ENCODE results near the gene RPS14.

RPS14 gene

DNA sequence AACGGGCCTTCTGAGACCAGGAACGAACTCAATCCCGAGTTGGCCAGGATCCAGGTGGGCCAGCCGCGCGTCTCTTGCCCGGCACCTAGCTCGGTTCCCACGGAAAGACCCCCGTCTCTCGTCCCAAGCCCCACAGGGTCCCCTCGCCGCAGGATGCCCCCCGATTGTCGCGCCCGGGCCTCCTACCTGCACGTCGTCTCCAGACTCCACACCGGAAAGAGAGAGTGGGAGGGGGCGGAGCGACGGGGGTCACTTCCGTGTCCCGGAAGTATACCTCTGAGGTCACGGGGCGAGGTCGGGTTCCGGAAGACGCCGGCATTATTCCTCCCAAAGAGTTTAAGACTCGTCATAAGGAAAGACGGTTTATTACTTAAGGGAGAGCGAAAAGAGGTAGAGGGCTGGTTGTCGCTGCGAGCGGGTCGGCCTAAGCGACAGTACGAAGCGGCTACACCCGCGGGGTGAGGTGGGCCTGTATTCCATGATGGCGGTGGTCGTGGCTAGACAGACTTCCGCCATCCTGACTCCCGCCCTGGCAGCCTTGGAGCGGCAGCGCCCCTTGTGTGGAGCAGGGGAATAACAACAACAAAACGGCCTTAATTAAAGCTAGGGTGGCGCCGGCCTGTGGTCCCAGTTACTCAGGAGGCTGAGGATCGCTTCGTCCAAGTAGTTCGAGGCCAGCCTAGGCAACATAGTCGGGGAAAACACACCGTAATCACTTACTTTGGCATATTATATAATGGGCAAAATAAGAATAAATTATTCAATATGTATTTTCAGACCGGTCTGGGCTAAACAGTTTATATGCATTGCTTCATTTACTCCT, at the start of gene RPS14:
Gene RPS14 (minus strand): TSS at position 223 of the 823 bp plus-strand sequence. CDS start 2,006 bp downstream, outside the sequence.
- peak; percentile 91 for DNase-seq

DNA sequence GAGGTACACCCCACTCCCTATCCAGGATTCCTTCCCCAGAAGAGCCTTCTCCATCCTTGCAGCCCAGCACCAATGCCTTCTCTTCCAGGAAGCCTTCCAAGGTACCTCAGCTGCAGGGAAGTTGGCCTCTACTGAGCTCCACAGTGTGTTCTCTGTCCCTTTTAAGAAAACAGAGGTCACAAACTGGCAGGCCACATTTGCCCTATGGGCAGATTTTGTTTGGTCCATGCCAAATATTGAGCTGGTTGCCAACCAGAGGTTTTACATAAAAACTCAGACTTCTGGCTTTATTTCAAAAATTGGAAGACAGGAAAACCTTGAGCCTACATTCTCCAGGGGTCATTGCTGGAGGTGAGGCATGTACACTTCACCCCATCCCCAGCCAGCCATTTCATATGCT, 49.4 kb upstream of the RPS14 start:
- DNase-seq, result no peak

DNA sequence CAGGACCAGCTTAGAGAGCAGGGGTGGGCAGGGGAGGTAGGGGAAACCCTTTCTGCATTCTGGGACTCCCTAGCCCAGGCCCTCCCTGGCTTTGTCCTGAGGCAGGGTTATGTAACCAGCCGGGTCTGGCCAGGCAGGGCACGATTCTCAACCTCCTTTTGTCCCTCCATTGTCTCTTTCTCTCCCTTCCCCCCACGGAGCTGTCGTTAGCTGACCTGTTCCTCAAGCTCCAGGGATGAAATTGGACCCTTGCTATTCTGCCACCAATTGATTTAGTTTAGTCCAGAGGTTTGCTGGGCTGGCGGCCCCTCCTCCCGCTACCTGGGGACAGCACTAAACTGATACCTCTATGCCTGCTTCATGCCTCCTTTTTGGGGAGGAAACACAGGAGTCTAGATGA, 49.0 kb upstream of the RPS14 start:
- no peak for DNase-seq

DNA sequence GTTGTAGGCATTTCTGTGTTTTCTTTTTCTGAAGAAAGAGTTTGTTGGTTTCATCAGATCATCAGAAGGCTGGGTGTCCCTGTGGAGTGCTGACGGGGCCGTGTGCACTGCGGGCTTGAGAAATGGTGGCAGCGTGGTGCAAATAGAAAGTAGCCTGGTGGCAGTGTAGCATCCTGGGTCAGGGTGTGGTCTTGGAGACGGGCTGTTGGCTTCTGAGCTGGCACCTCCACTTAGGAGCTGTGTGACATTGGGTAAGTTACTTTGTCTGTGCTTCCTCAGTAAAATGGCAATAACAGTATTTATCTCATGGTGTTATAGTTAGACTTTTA, 48.4 kb upstream of the RPS14 start:
- DNase-seq, result no peak

DNA sequence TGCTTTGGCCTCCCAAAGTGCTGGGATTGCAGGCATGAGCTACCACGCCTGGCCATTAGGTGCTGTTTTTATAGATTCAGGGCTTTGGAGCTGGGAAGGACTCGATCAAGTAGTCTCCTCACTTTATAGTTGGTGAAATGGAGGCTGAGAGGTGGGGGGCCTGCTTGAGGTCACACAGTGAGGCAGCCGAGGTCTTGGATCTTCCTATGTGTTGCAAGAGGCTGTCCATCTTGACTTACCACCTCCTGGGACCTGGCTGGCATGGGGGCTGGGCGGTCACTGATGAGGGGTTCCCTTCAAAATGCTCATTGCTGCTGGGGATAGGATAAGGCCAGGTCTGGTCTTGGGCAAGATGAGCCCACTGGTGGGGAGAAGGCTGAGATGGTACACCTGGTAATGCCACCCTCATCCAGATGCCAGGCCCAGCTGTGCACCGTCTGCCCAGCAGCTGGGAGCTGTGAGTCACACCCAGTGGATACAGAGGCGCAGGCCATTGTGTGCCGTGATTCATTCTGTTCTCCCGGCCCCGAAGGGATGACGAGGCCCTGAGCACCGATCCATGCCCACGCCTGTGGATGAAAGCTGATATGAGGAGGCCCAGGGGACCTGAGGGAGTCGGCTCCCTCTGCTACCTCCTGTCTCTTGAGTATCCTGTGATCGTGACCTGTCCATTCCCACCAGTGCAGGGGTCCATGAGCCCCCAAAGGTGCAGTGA, 47.9 kb upstream of the RPS14 start:
- DNase-seq, result no peak

DNA sequence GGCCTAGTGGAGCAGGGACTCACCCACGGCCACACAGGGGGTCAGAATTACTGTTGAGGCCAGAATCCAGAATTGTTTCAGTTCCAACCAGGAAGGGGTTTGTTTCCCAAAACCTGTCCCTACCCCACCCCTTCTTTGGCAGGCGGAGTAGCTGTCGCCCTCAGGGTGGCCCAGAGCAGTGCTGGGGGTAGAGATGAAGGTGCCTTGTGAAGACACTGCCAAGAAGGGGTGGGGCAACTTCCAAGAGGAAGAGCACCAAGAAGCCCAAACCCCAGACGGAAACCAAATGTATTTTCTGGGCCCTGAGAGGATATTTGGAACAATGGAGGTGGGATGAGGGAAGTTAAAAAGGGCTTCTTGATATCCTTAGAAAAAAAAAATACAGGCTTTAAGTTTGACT, 47.0 kb upstream of the RPS14 start:
- no peak for DNase-seq

DNA sequence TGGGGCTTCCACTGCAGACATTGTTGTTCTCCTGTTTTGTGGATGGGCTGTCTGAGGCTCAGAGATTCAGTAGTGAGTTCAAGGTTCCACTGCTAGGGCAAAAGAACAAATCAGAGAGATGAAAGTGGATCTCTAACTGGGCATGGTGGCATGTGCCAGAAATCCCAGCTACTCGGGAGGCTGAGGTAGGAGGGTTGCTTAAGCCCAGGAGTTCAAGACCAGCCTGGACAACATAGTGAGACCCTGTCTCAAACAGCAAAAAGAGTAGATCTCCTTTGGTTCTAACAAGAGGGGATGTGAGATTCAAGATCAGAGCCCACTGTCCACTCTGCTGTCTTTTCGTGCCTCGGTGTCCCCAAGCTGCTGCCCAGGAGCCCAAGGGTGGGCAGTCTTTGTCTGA, 46.6 kb upstream of the RPS14 start:
- DNase-seq, result no peak

DNA sequence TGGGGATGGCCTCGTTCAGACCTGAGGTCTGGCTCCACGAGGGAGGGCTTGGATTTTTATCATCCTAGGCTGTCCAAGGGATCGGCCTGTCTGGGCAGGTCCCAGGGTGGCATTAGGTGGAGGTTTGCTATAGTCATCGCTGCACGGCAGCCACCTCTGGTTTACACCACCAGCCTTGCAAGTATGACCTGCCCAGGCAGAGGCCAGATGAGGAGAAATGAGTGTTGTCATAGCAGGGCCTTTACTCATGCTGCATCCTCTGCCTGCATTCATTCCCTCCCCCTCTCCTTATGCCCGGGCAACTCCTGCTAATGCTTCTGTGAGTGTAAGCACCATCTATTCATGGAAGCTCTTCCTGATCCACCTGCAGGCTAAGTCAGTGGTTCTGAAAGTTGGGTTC, 43.1 kb upstream of the RPS14 start:
- no peak for DNase-seq

DNA sequence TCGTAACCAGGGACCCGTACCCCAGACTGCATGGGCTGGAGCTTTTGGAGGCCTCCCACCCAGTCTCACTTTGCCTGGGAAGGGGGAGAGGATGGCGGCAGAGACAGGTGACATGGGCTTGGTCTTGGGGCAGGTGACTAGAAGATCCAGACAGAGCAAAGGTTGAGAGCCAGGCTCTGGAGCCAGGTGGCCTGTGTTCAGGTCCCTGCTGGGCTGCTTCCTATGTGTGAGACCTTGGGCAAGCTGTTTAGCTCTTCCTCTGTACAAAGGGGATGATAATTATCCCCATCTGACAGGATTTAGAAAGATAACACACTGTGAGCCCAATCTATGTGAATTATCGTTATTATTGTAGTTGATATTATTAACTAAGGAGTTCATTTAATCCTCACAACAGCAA, 42.3 kb upstream of the RPS14 start:
- DNase-seq, result no peak

DNA sequence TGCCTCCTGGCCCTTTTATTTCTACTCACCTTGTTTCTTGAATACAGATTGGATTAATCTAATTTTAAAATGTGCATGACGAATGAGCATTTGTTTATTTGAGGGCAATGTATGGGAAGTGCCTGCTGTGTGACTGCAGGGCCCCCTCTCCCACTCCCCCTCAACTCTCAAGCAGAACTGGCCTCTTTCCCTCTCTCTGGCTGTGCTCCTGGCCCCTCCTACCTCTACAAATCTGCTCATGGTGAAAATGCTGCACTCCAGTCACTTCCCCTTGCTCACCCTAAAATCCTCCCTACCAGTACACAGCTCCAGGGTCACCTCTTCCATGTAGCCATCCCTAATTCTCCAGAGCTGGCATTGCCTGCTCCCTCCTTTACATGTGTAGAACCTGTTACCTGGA, 41.2 kb upstream of the RPS14 start:
- no peak for DNase-seq

DNA sequence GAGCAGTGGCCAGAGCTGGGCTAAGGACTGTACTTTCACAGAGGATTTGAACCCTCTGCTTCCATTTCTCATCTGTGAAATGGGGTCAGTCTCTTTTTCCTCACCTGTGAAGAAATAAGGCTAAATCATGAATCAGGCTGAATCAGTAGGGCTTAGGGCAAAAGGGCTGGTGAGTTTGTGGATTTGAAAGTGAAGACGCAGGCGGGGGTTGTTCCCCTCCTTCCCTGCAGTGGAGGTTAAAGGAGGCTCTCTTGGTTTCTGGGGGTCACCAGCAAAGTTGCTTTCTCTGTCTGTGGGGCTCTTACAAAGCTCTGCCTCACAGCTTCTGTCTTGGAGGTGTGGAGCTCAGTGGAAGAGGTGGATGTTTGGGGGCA, 40.7 kb upstream of the RPS14 start:
- no peak for DNase-seq

DNA sequence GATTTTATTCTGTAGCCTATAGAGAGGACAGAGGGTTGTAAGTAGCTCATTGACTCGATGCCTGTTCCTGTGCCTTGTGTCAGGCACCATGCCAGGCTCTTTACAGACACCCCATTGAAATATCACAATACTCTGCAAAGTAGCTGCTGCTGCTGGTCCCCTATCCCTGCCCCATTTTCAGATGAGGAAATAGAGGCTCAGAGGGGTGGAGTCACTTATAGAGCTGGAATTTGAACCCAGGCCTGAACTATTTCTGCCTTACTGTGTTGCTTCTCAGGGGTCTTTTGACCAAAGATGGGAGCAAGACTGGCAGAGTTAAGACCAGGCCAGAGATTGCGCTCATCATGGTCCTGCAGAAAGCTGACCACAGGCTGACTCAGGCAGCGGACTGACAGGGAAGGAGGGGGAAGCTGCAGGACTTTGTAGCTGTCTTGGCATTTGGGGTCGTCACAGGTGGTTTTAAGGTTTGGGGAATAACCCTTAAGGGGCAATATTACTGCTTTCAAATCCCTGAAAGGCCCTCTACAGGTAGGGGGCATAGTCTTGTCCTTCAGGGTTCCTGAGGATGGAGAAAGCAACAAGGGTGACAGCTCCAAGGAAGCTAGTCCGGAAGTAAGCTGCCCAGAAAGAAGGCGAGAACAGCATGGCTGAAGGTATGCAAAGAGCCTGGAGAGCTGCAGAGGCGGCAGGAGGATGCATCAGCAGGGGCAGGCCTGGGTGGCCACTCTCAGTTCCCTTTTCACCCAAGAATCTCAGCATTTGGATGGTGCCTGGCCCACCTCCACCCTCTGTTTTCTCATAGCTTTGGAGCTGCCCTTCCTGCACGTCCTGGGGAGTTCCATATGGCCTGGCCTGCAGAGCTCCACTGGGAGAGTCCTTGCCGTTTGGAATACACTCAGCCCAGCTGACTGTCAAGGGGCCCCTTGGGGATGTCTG, 40.1 kb upstream of the RPS14 start:
- peak; percentile 71 for DNase-seq

DNA sequence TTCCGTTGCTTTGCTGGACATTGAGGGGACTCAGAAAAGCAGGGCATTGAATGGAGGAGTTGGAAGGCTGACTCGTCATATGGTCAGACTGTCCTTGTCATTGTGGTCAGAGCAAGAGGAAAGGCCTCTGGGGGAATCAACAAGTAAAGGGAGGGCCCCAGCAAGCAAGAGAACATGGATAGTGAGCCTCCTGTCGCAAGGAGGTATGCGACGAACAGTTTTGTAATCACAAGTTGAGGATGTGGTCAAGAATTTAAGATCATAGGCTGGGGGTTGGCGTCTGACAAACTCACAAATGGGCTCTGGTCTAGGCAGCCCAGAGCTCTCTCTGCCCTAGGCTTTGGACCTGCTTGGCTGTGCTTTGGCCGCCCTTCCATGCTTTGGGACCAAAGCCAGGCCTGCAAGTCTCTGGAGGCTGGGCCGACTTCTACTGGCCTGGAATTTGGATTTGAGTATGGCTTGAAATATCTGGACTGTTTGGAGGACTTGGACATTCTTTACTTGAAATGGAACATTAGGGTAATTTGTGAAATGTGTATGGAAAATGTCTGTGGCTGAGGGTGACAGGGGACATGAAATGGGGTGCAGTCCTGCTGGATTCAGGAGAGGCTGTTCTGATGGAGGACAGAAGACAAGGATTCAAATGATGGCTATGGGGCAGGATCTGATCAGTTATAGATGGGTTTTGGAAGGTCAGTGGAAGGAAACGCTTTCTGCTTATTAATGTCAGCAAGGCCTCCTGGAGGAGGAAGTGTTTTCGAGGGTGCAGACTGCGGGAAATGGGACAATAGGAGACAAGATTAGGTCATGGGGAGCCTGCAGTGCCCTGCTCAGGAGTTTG, 39.2 kb upstream of the RPS14 start:
- peak; percentile 64 for DNase-seq

DNA sequence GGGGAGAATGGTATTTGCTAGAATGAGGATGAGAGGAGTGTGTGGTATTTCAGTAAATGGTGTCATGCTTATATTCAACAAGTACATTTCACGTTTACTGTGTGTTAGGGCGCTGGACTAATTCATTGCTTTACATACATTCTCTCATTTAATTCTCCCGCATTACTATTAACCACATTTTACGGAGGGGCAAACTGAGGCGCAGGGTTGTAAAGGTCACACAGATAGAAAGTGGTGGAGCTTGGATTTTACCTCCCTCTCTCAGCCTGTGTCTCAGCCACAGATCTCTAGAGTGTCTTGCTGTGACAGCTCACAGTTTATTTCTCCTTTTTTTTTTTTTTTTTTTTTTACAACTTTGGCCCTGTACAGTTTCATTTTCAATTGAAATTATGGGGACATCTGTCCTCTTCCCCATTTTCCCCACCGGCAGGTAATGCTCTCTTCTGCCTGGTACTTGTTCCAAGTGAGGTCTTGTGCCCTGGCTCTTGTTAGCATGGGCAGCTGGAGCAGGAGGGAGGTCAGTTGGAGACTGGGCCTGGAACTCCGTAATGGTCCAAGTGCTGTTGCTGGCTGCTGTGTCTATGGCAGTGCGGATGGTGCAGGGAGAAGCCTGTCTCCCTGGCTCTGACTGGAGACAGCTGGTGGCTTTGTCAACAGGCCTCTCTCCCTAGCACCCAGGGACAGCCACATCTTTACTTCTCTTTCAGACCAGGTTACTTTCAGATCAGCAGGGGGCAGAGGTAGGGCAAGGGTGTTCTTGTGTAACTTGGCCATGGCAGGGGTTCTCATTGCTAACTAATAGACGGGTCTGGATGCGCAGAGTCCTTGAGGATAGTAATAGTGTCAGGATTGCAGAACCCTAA, 37.9 kb upstream of the RPS14 start:
- peak; percentile 76 for DNase-seq

DNA sequence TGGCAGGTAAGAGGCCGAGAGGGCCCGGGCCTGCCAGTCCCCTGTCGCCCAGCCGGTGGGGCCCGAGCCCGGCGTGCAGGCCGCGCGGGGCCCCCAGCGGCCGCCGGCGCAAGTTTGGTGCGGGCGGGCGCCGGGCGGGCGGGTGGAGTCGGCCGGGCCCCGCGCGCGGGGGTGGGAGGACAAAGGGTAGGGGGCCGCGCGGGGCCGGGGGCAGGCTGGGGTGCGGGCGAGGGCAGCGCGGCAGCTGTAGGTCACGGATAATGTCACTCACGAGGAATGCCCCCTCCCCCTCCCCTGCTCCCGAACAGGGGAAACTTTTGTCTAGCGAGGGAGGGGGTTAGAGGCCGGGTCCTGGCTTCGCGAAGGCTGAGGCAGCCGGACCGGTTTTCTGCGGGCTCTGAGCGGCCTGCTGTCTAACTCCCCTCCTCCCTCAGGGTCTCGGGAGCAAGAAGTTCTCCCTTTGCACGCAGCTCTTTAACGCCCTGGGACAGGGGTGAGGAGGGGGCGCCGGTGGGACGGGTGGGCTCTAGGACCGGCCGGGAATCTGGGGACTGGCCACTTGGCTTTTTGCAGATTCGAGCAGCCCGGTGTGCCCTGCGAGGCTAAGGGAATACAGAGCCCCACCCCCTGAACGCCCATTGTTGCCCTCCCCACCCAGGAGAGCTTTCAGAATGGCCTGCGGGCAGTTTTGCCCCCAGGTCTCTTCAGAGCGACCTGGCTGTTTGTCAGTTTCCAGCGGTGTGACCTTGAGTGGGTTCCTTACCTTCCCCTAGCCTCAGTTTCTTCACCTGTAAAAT, 37.1 kb upstream of the RPS14 start:
- DNase-seq, result no peak

DNA sequence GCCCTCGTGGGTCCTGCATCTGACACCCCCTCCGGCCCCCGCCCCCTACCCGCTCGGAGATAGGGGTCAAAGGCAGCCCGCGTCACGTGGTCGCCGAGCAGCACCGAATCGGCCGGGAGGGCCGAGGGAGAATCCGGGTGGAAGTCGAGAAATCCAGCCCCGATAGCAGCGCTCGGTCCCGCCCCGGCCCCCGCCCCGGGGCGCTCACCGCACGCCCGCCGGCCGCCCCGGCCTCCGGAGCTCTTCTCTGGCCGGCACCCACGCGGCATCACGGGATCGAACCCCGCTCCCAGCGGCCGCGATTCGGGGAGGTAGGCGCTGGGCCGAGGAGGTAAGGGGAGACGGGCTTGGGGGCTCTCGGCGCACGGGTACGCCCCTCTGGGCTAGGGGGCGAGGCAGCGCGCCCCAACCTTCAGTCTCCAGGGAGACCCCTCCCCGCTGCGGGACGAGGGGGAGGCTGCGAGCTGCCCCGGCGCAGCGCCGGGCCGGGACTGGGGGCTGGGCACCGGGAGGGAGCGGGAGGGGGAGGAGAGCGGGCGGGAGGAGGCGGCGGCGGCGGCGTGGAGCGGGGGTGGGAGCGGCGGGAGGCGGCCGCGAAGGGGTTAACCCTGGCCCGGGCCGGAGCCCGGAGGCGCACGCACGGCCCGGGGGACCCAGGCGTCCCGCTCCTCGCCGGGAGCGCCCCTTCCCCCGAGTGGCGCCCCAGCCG, 36.3 kb upstream of the RPS14 start:
- no peak for DNase-seq

DNA sequence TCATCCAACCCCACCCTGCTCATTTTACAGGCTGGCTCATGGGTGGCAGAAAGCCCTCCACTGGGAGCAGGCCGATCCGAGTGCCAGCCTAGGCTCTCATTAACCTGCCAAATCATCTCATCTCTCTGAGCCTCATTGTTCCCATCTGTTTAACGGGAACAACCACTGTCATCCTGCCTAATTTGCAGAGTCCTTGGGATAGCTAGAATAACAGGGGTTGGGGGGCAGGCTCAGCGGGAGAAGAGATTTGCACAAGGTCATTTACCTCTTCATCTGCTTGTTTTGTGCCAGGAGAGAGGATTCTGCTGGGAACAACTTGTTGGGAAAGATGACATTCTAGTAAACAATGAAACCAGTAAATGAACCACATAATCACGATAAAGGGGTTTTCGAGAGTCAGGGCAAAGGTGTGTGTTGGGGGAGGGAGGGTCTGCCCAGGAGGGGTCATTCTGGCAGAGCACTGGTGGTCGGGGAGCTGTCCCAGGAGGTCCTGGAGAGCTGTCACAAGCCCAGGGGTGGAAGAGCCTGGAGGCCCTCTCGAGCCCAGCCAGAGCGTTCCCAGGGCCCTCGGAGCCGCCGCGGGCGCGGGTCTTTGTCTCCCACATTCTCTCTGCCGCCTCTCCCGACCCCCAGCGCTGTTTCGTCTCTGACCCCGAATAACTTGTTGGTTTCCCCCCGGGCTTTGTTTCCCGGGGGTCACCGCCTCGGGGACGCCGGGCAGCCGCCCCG, 35.6 kb upstream of the RPS14 start:
- DNase-seq, result no peak

DNA sequence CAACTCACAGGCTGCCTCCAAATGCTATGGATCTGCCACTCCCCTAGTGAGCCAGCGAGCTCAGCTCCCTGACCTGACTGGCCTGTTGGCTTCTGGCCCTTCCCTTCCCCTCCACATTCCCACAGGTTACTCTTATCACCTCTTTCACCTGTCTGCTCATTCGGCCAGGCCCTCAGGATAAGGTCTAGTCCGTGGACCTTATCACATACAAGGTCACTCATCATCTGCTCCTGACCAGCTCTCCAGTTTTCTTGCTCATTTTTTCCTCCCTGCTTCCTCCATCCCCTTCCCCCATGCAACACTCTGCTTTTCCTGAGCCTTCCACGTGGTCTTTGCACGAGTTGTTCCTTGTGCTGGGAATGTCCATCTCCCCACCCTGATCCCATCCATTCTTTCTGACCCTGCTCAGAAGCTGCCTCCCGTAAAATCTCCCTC, 32.5 kb upstream of the RPS14 start:
- no peak for DNase-seq

DNA sequence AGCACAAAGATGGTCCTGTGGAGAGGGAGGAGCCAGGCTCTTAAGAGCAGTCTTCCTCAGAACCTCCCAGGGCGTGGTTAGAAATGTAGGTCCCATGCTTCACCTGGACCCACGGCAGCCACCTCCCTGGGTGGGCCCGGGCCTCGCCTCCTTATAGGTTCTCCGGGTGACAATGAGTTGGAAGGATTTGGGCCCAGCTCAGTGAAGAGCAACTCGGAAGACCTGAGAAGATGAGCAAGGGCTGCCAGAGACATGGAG, 32.1 kb upstream of the RPS14 start:
- DNase-seq, result no peak

DNA sequence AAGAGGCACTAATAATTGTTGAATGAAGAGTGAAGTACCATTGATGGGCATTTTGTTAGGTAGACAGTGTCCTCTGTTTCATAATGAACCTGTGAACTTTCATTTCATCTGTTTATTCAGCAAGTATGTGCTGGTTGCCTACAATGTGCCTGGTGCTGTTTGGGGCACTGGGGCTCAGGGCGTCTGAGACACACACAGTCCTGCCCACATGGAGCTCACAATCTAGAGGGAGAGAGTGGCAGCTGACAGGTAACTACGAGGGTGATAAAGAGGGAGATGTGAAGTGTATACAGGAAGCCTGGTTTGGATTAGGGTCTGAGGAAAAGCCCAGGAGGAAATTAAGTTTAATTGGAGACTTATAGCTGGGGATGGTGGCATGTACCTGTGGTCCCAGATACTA, 29.9 kb upstream of the RPS14 start:
- no peak for DNase-seq

Measured in MV-4-11 (cell line).